OCI-LY1 (cell line): ENCODE results near the gene TTC33.

ENCODE experiments used
- EZH2 ChIP-seq: fragments of 200-600 bp; sonication (generic), shearing (Covaris generic); IDR thresholded peaks from 2 replicates; pipeline ENCODE4 v1.8.0; 2017; ENCODE audit warnings: borderline replicate concordance, mixed run types, mild to moderate bottlenecking, antibody characterized with exemption, low read length, moderate library complexity, mixed read lengths
- TF ChIP-seq, protein P1 (sequence below): fragments of 200-600 bp; sonication (generic), shearing (Covaris generic); IDR thresholded peaks from 2 replicates; pipeline ENCODE4 v1.5.1; 2017; ENCODE audit warnings: mild to moderate bottlenecking, antibody characterized with exemption, low read length, moderate library complexity, mixed read lengths

GRCh38 chr5:40571729-40572128 is 184.0 kb downstream of the TTC33 start:
- TF ChIP-seq, protein P1, sequence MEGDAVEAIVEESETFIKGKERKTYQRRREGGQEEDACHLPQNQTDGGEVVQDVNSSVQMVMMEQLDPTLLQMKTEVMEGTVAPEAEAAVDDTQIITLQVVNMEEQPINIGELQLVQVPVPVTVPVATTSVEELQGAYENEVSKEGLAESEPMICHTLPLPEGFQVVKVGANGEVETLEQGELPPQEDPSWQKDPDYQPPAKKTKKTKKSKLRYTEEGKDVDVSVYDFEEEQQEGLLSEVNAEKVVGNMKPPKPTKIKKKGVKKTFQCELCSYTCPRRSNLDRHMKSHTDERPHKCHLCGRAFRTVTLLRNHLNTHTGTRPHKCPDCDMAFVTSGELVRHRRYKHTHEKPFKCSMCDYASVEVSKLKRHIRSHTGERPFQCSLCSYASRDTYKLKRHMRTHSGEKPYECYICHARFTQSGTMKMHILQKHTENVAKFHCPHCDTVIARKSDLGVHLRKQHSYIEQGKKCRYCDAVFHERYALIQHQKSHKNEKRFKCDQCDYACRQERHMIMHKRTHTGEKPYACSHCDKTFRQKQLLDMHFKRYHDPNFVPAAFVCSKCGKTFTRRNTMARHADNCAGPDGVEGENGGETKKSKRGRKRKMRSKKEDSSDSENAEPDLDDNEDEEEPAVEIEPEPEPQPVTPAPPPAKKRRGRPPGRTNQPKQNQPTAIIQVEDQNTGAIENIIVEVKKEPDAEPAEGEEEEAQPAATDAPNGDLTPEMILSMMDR = no peak
- no peak for TF ChIP-seq EZH2
